Gastrocnemius medialis (tissue), 4 donors: ENCODE measurements around the gene RUNDC1.

Experiments
- POLR2A ChIP-seq, 2 donors: fragments of 450-650 bp; IDR thresholded peaks; one replicate each; pipeline ENCODE4 v1.6.1; 2017; ENCODE audit warnings: antibody characterized with exemption in 2 of 2, mild to moderate bottlenecking in 2 of 2, moderate library complexity in 2 of 2
- TF ChIP-seq, protein P1 (sequence below), 5 experiments: fragments of 450-650 bp in 3 of 5; fragments of 200-600 bp in 2 of 5; sonication (generic) in 2 of 5; IDR thresholded peaks in 4 of 5; conservative IDR thresholded peaks in 1 of 5; 1 replicate in 4 of 5; 2 replicates in 1 of 5; pipeline ENCODE4 v1.5.1; 2016 to 2019; ENCODE audit warnings: antibody characterized with exemption in 5 of 5, mild to moderate bottlenecking in 3 of 5, moderate library complexity in 3 of 5

DNA sequence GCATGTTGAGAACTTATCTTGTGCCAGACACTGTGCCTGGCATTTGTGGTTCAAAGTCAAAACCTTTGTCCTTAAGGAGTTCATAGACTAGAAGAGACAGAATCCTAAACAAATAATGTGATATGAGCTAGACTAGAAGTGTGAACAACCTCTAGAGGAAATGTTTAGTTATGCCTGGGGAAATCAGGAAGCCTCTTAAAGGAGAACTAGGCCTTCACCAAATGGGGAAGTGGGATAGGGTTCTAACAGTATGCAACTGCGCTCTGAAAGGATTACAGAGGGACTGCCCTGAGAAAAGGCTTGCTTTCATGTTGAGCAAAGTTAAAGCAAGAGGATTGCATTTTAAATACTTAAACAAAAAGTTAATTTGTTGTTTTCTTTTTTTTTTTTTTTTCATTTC, 4.9 kb downstream of the RUNDC1 start:
- TF ChIP-seq POLR2A (IDR thresholded peaks at IDR 0.05) = no peak
- TF ChIP-seq, protein P1, sequence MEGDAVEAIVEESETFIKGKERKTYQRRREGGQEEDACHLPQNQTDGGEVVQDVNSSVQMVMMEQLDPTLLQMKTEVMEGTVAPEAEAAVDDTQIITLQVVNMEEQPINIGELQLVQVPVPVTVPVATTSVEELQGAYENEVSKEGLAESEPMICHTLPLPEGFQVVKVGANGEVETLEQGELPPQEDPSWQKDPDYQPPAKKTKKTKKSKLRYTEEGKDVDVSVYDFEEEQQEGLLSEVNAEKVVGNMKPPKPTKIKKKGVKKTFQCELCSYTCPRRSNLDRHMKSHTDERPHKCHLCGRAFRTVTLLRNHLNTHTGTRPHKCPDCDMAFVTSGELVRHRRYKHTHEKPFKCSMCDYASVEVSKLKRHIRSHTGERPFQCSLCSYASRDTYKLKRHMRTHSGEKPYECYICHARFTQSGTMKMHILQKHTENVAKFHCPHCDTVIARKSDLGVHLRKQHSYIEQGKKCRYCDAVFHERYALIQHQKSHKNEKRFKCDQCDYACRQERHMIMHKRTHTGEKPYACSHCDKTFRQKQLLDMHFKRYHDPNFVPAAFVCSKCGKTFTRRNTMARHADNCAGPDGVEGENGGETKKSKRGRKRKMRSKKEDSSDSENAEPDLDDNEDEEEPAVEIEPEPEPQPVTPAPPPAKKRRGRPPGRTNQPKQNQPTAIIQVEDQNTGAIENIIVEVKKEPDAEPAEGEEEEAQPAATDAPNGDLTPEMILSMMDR (IDR thresholded peaks at IDR 0.05 in 4 of 5, conservative IDR thresholded peaks at IDR 0.05 in 1 of 5) = no peak
